Tibial artery (tissue), 4 donors: ENCODE measurements around the gene EDAR.

Experiments used
- DNase-seq, 2 donors: peaks; one replicate each; pipeline ENCODE4 v3.0.0-alpha.2; 2019
- H3K27ac ChIP-seq, 2 donors: fragments of 200-600 bp; sonication (generic) in 1 of 2; 1 replicate in 1 of 2; 2 replicates in 1 of 2; pipeline ENCODE4 v1.5.1; 2018 to 2019; ENCODE audit warnings: mild to moderate bottlenecking in 1 of 2
- H3K27me3 ChIP-seq, 2 donors: fragments of 200-600 bp; sonication (generic) in 1 of 2; one replicate each; pipeline versions ENCODE4 v1.5.1 to v1.6.0; 2016 to 2019
- H3K36me3 ChIP-seq, 3 donors: fragments of 200-600 bp; sonication (generic) in 2 of 3; one replicate each; pipeline ENCODE4 v1.5.1; 2016 to 2019; ENCODE audit warnings: mild to moderate bottlenecking in 2 of 3
- H3K4me1 ChIP-seq, 4 donors: fragments of 200-600 bp; sonication (generic) in 2 of 4; 1 replicate in 3 of 4; 2 replicates in 1 of 4; pipeline ENCODE4 v1.5.1; 2016 to 2019
- H3K4me3 ChIP-seq, 2 donors: fragments of 200-600 bp; sonication (generic) in 1 of 2; 1 replicate in 1 of 2; 2 replicates in 1 of 2; pipeline ENCODE4 v1.5.1; 2018 to 2019; ENCODE audit warnings: mild to moderate bottlenecking in 2 of 2
- H3K9me3 ChIP-seq, 3 donors: fragments of 200-600 bp; sonication (generic) in 1 of 3; one replicate each; pipeline ENCODE4 v1.5.1; 2016 to 2019
- CTCF ChIP-seq, 2 experiments: fragments of 200-600 bp in 1 of 2; fragments of 450-650 bp in 1 of 2; IDR thresholded peaks; one replicate each; pipeline ENCODE4 v1.5.1; 2017 to 2019; ENCODE audit warnings: antibody characterized with exemption in 2 of 2, mild to moderate bottlenecking in 1 of 2, moderate library complexity in 1 of 2
- intact Hi-C: fragments of 100-400 bp; cut with DNase I; formaldehyde crosslinking; loops from one replicate; pipeline ENCODE4 v1.15.0; 2023; ENCODE audit warnings: low total_unique reads

The EDAR gene

DNA sequence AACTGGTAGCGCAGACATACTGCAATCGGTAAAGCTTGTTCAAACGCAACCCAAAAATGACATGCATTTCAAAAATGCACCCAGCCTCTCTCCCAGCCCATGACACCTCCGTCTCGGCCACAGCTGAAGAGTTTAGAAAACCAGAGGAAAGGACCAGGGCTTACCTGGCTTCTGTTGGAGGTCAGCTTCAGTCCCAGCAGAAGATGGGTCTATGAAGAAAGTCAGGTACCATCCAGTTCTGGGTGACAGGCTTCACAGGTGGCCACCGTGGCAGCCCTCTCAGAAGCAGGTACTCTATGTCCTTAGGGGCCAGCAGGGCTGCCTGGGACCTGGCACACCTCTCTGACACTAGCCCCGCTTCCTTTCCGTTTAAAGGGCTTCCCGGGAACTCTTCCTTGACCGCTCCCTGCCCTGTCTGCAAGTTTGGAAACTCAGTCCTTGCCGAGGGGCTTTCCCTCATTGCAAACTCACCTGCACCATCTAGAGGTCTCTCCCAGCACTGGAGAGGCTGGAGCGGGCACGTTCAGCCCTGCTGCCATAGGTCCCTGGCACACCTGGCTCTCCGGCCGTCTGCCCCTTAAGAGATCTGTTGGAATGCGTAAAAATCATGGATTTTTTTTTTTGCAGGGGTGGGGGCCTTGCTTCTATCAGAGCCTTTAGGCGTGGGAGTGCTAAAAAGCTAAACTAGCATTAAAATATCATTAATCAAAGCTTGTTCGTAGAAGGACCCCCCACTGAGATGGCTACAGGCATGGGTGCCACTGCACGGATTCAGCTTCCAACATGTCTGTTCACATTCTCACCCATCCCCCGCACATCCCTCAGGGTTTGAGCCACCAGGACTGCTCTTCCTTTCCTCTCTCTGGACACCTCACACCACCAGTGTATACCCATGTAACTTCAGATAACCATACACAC is at the start of gene EDAR:
Gene EDAR, minus strand, starts transcription at position 425 of the 918 bp plus-strand sequence. CDS start 58,206 bp downstream, outside the sequence.
- intact Hi-C loops, result no loop called here
- no peaks in the 10 kb centered on the region for H3K4me1 ChIP-seq
- no peak within 1 kb of the TSS for H3K27ac ChIP-seq
- no peak for DNase-seq
- H3K36me3 ChIP-seq, result no peaks in the 10 kb centered on the region
- TF ChIP-seq CTCF (IDR thresholded peaks at IDR 0.05), result peak; percentile 7 to 9
- H3K27me3 ChIP-seq, result peaks cover 0 to 47% of the 10 kb centered on the region in 2 donors
- H3K4me3 ChIP-seq, result no peak within 1 kb of the TSS
- no peaks in the 10 kb centered on the region for H3K9me3 ChIP-seq

GRCh38 chr2:109033171-109033570 is 44.2 kb upstream of the EDAR start:
- no peaks in the 10 kb centered on the region for H3K36me3 ChIP-seq
- no peak overlapping the region for H3K4me3 ChIP-seq
- peaks cover 0 to 21% of the 10 kb centered on the region in 2 donors for H3K27me3 ChIP-seq
- intact Hi-C loops, result no loop called here
- no peak for TF ChIP-seq CTCF (IDR thresholded peaks at IDR 0.05)
- no peaks in the 10 kb centered on the region for H3K9me3 ChIP-seq
- H3K27ac ChIP-seq, result no peak overlapping the region
- no peak for DNase-seq
- H3K4me1 ChIP-seq, result peaks cover 0 to 13% (median 5%) of the 10 kb centered on the region in 4 donors

DNA sequence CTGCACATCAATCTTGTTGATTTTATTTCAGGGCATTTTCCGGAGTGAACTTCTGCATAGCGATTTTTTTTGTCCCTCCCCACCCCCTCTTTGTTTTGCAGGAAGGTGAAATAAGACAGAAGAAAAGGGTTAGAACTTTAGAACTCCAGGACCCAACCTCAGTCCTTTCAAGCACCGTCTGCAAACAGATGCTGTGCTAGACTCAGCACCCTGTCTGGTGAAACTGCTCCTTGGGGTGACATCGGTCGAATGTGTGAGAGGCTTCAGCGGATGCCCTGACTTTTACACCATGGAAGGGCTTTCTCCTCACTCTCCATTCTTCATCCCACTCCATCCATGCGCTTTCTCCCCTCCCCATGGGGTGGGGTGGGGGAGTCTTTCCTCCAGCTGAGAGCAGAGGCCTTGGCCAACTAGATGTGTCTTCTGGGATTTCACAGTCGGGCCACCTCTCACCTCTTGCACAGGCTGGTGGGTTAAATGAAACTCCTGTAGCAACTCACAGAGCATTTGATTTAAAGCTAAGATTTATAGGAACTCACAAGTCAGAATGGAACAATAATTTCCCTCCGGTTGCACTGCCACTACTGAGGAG is 43.3 kb upstream of the EDAR start:
- Histone ChIP-seq H3K4me3 (peak overlapping the region in 1 of 2 donors; percentile 43), H3K36me3 (no peaks in the 10 kb centered on the region), H3K27ac (no peak overlapping the region), H3K9me3 (no peaks in the 10 kb centered on the region), H3K4me1 (peaks cover 0 to 13% (median 5%) of the 10 kb centered on the region in 4 donors), H3K27me3 (peaks cover 0 to 21% of the 10 kb centered on the region in 2 donors)
- no peak for DNase-seq
- intact Hi-C loops, result no loop called here
- no peak for TF ChIP-seq CTCF (IDR thresholded peaks at IDR 0.05)

DNA sequence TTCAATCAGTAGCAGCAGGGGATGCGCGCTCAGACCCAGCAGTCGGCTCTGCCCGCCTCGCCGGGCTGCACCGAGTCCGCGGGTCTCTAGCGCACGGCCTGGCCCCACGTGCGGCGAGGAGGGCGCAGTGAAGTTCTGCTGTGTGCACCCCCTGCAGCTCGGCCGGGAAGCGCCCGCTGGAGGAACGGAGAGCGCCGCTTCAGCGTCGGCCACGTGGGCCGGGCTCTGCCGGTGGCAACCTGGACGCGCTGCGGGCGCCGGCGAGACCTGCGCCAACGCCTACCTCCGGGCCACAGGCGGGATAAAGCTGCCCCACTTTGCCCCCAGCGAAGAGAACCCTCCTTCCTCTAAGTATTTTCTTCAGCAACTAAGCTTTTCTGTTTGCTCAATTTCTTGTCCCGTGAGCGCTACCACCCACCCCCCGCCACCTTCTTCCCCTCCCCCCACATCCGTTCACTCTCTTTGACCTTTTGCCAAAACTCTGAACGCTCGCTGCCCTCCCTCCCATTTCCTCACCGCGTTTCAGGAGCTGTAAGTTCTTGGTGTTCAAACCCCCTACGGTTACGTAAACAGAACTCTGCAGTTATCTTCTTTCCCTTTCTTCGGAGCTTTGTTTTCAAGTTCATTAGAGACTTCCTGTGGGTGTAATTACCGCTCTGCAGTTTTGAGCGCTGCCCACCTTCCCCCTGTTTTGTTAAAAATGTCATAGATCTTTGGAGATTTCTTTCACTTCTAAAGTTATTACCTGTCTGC is 42.6 kb upstream of the EDAR start:
- intact Hi-C loops, result no loop called here
- H3K27ac ChIP-seq, result no peak overlapping the region

More for the DNA sequence above, 42.6 kb upstream of the EDAR start:
- Histone ChIP-seq H3K27me3 (peaks cover 0 to 21% of the 10 kb centered on the region in 2 donors), H3K4me1 (peaks cover 0 to 13% (median 5%) of the 10 kb centered on the region in 4 donors), H3K9me3 (no peaks in the 10 kb centered on the region), H3K4me3 (peak overlapping the region; percentile 30 to 43), H3K36me3 (no peaks in the 10 kb centered on the region)
- TF ChIP-seq CTCF (IDR thresholded peaks at IDR 0.05), result no peak
- DNase-seq, result no peak
